Measurements from ENCODE around the gene WDR18.

DNA sequence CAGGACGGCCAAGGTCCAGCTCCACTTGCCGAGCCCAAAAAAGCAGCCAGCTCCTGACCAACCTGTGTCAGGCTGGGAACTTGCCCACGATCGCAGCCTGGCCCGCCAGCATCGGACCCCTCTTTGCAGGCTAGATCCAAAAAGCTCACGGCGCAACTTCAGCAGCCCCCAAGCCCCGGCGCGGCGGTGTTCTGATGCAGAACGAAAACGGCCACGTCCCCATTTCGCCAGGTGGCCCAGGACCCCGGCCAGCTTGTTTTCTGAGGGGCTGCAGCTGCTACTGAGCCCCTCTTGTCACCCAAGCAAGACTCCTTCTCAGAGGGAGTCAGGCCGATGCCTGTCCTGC is 35.4 kb downstream of the WDR18 start:
- TF ChIP-seq, protein P1, sequence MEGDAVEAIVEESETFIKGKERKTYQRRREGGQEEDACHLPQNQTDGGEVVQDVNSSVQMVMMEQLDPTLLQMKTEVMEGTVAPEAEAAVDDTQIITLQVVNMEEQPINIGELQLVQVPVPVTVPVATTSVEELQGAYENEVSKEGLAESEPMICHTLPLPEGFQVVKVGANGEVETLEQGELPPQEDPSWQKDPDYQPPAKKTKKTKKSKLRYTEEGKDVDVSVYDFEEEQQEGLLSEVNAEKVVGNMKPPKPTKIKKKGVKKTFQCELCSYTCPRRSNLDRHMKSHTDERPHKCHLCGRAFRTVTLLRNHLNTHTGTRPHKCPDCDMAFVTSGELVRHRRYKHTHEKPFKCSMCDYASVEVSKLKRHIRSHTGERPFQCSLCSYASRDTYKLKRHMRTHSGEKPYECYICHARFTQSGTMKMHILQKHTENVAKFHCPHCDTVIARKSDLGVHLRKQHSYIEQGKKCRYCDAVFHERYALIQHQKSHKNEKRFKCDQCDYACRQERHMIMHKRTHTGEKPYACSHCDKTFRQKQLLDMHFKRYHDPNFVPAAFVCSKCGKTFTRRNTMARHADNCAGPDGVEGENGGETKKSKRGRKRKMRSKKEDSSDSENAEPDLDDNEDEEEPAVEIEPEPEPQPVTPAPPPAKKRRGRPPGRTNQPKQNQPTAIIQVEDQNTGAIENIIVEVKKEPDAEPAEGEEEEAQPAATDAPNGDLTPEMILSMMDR (IDR thresholded peaks at IDR 0.05) = no peak
- TF ChIP-seq POLR2A (IDR thresholded peaks at IDR 0.05) = no peak
- no peak for TF ChIP-seq POLR2AphosphoS5 (IDR thresholded peaks at IDR 0.05)

All from upper lobe of left lung (tissue), 4 donors.